ENCODE measurements around the gene TSPAN6.

- TF ChIP-seq POLR2AphosphoS5 (IDR thresholded peaks at IDR 0.05; ENCODE audit: borderline replicate concordance, low read depth, low read length) (no peak), EZH2 (IDR thresholded peaks at IDR 0.05) (no peak), FOXP2 (optimal IDR thresholded peaks at IDR 0.05; ENCODE audit: control extremely low read depth, extremely low read length, insufficient read depth) (no peak)
Measured at GRCh38 chrX:100645106-100645505, 8.5 kb upstream of the TSPAN6 start.

Data from SK-N-MC (cell line).